Ovary (tissue), 9 donors: ENCODE results near the gene GATA1. TPM values are rescaled to one million over a fixed set of nuclear protein-coding genes. Genes with fewer than 3 reads are reported as not detected.

Source experiments
- DNase-seq, 5 donors: peaks; one replicate each; pipeline ENCODE4 v3.0.0-alpha.2; 2019 to 2020
- H3K27ac ChIP-seq, 2 donors: fragments of 200-600 bp; one replicate each; pipeline versions ENCODE4 v1.5.1 to v1.8.0; 2019 to 2022
- H3K27me3 ChIP-seq: fragments of 200-600 bp; one replicate; pipeline ENCODE4 v1.8.0; 2022
- H3K36me3 ChIP-seq: fragments of 200-600 bp; sonication (generic); one replicate; pipeline ENCODE4 v1.5.1; 2019
- H3K4me1 ChIP-seq: one replicate; pipeline ENCODE4 v1.8.1; 2013; ENCODE audit warnings: mild to moderate bottlenecking, moderate library complexity; ENCODE audit not compliant: insufficient read depth
- H3K4me3 ChIP-seq: fragments of 200-600 bp; sonication (generic); one replicate; pipeline ENCODE4 v1.5.1; 2017
- H3K9me3 ChIP-seq, 2 donors: fragments of 200-600 bp in 1 of 2; sonication (generic) in 1 of 2; one replicate each; pipeline versions ENCODE4 v1.5.1 to v1.8.1; 2013 to 2019; ENCODE audit warnings: mild to moderate bottlenecking in 1 of 2, moderate library complexity in 1 of 2
- EP300 ChIP-seq: sonication (generic); formaldehyde crosslinking; IDR thresholded peaks from one replicate; pipeline ENCODE4 v1.6.1; 2017; ENCODE audit warnings: antibody characterized with exemption
- POLR2A ChIP-seq: fragments of 450-650 bp; IDR thresholded peaks from one replicate; pipeline ENCODE4 v1.6.1; 2017; ENCODE audit warnings: antibody characterized with exemption, mild to moderate bottlenecking, moderate library complexity
- WGBS, 3 donors: extraction: QIAGEN DNeasy Blood & Tissue Kit in 1 of 3; methylation state at CpG; one replicate each; pipeline versions ENCODE4 v1.1.5 to v1.1.7; 2013 to 2017; 5-methylcytosine and 5-hydroxymethylcytosine counted together
- intact Hi-C, 4 donors: fragments of 100-400 bp; cut with DNase I; formaldehyde crosslinking; loops; one replicate each; pipeline versions ENCODE4 v1.11.0 to v1.15.1; 2022 to 2023
- polyA plus RNA-seq, 2 donors: library from polyadenylated mRNA; stranded (reverse); fragments of 200-250 nt in 1 of 2; fragments of 350-450 nt in 1 of 2; fragmentation: Illumina TruSeq in 1 of 2; extraction: RNeasy Lipid Tissue Mini Kit (QIAGEN cat#74804) in 1 of 2; gene quantifications; one replicate each; pipeline ENCODE4 v1.2.3, GENCODE V29; 2013 to 2014
- total RNA-seq, 7 donors: library from RNA; depleted of rRNA in 2 of 7; stranded (reverse); fragments of >200 nt in 2 of 7; fragmentation: NEBNext Ultra II Directional in 3 of 7; extraction: Animal tissue kit (Norgen Biotek cat#: 25700) in 3 of 7; gene quantifications; one replicate each; pipeline versions ENCODE4 v1.1.0 to v1.2.4, GENCODE V29; 2016 to 2023
- TF ChIP-seq, protein P1 (sequence below), 3 donors: fragments of 450-650 bp in 2 of 3; fragments of 200-600 bp in 1 of 3; IDR thresholded peaks; one replicate each; pipeline versions ENCODE4 v1.5.1 to v1.8.0; 2016 to 2022; ENCODE audit warnings: antibody characterized with exemption in 3 of 3, mild to moderate bottlenecking in 1 of 3
- donor health status: DM: no; HTN: no; CAD: no; lungs with moderate emphysema.
- donor health status: DM: no; HTN: no; CAD: no.
- donor health status: Bipolar disorder and iron deficiency.
- donor health status: DM: yes; HTN: yes; CAD: no.
- donor health status: DM: no; HTN: no; CAD: no.
- donor health status: DM: yes; HTN: yes; CAD: no.

Gene GATA1
- total and polyA plus RNA-seq, 9 donors = 0.08 to 0.46 TPM; not detected in 7

DNA sequence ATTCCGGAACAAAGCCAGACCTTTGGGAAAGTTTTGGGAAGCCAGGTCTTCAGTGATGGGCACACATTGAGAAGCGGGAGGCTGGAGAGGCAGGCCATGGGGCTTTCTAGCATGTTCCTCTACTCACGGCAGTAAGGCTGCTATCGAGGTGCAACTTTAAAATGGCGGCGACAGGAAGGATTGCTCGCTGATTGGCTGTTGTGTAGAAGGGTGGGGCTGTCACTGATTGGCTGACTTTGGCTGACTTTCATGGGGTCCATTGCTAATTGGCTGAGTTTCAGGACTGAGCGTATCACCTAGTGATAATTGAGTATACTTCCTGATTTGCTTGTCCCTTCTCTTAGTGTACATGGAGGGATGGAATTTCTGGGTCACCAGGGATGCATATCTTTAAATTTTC, 44.6 kb upstream of the GATA1 start:
- Histone ChIP-seq H3K4me1 (no peaks in the 10 kb centered on the region), H3K27me3 (no peaks in the 10 kb centered on the region), H3K36me3 (no peaks in the 10 kb centered on the region), H3K9me3 (no peaks in the 10 kb centered on the region), H3K4me3 (no peak overlapping the region), H3K27ac (no peak overlapping the region)
- intact Hi-C loops = no loop called here
- TF ChIP-seq POLR2A (no peak), EP300 (no peak)
- TF ChIP-seq, protein P1, sequence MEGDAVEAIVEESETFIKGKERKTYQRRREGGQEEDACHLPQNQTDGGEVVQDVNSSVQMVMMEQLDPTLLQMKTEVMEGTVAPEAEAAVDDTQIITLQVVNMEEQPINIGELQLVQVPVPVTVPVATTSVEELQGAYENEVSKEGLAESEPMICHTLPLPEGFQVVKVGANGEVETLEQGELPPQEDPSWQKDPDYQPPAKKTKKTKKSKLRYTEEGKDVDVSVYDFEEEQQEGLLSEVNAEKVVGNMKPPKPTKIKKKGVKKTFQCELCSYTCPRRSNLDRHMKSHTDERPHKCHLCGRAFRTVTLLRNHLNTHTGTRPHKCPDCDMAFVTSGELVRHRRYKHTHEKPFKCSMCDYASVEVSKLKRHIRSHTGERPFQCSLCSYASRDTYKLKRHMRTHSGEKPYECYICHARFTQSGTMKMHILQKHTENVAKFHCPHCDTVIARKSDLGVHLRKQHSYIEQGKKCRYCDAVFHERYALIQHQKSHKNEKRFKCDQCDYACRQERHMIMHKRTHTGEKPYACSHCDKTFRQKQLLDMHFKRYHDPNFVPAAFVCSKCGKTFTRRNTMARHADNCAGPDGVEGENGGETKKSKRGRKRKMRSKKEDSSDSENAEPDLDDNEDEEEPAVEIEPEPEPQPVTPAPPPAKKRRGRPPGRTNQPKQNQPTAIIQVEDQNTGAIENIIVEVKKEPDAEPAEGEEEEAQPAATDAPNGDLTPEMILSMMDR (IDR thresholded peaks at IDR 0.05) = no peak
- no peak for DNase-seq
- 92 to 93% (median 93%) methylated on average over 8 of the region's 8 CpGs for WGBS, 3 donors

DNA sequence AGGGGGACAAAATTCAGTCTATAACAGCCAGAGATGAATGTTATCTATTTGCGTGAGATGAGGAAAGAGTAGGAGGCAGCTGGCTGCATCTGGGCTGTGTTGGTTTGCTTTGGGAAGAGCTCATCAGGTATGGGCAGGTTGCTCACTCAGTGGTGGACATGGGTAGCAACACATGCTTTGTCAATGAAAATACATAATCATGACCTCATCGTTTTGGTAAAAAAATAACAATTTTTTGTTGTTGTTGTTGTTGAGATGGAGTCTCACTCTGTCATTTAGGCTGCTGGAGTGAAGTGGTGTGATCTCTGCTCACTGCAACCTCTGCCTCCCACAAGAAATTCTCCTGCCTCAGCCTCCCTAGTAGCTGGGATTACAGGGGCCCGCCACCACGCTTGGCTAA, 41.2 kb upstream of the GATA1 start:
- no peak overlapping the region for H3K27ac ChIP-seq
- TF ChIP-seq POLR2A (no peak), EP300 (no peak)
- TF ChIP-seq, protein P1 (IDR thresholded peaks at IDR 0.05) = no peak
- H3K4me3 ChIP-seq = no peak overlapping the region
- H3K9me3 ChIP-seq = no peaks in the 10 kb centered on the region
- H3K27me3 ChIP-seq = no peaks in the 10 kb centered on the region
- no peak for DNase-seq
- intact Hi-C loops = no loop called here
- WGBS, 3 donors = 77 to 80% (median 78%) methylated on average over 4 of the region's 4 CpGs
- no peaks in the 10 kb centered on the region for H3K4me1 ChIP-seq
- no peaks in the 10 kb centered on the region for H3K36me3 ChIP-seq

DNA sequence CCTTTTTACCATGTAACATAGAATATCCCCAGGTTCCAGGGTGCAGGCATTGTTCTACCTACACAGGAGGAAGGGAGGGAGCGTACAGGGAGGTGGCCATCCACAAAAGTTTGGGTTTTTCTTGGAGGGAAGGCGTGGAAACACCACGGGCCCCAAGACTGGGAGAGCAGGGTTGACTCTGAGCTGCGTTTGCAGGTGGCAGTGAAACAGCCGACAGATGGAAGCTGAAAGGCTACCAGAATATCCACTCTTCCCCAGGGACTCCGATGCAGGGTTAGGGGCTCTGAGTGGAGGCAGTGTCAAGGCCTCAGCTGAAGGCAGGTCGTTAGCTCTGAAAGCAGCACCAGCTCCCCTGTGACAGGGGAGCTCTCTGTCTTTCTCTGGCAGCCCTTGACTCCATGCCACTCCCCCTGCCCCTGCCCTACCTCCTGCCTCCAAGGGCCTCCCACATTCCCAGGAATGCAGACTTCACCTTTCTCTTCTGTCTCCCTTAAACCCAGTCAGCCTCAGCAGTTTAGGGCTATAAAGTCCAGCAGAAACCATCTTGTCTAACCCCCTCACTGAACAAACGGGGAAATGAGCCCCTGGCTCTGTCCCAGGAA, 38.9 kb upstream of the GATA1 start:
- TF ChIP-seq EP300 = no peak
- no peak for TF ChIP-seq POLR2A
- TF ChIP-seq, protein P1 (IDR thresholded peaks at IDR 0.05) = no peak
- WGBS, 3 donors = 53 to 59% (median 59%) methylated on average over 8 of the region's 8 CpGs
- H3K4me3 ChIP-seq = no peak overlapping the region
- H3K9me3 ChIP-seq = no peaks in the 10 kb centered on the region
- H3K4me1 ChIP-seq = no peaks in the 10 kb centered on the region
- H3K36me3 ChIP-seq = no peaks in the 10 kb centered on the region
- intact Hi-C loops = no loop called here
- DNase-seq = no peak
- H3K27me3 ChIP-seq = no peaks in the 10 kb centered on the region
- no peak overlapping the region for H3K27ac ChIP-seq

DNA sequence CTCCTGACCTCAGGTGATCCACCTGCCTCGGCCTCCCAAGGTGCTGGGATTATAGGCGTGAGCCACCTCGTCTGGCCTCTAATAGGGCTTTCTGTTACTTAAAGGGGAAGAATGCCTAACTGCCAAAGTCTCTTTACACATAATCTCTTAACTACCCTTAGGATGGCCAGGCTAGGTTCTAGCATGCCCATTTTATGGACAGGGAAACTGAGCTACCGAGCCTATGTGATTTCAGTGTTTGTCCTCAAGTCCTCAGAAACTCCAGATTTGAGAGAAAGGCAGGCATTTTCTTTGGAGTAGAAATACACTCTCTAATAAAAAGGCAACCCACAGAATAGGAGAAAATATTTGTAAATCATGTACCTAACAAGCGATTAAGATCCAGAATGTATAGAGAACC, 37.2 kb upstream of the GATA1 start:
- Histone ChIP-seq H3K4me1 (no peaks in the 10 kb centered on the region), H3K4me3 (no peak overlapping the region), H3K27ac (no peak overlapping the region), H3K9me3 (no peaks in the 10 kb centered on the region), H3K36me3 (no peaks in the 10 kb centered on the region), H3K27me3 (no peaks in the 10 kb centered on the region)
- TF ChIP-seq POLR2A (no peak), EP300 (no peak)
- TF ChIP-seq, protein P1 (IDR thresholded peaks at IDR 0.05) = no peak
- intact Hi-C loops = no loop called here
- no peak for DNase-seq
- WGBS, 3 donors = 74 to 79% (median 77%) methylated on average over 5 of the region's 5 CpGs
